ENCODE results near the gene NGLY1. TPM values are rescaled to one million over a fixed set of nuclear protein-coding genes. Genes with fewer than 3 reads are reported as not detected.
A peak's percentile ranks its signal among the peaks of the same experiment; 100 is the strongest.

NGLY1 gene
- total and polyA plus RNA-seq, 2 of the 8 experiments (the other 6 are each of a cell fraction or from before 2014, with no cell fraction given), result 3.1 to 24.8 TPM

- no peak for TF ChIP-seq ATF2 (IDR thresholded peaks at IDR 0.05; ENCODE audit: low read length)
- no peak for TF ChIP-seq MAFK (IDR thresholded peaks at IDR 0.05; ENCODE audit: low read depth, low read length)
- TF ChIP-seq RAD21 (IDR thresholded peaks at IDR 0.05 in 1 of 2, conservative IDR thresholded peaks at IDR 0.05 in 1 of 2; ENCODE audit: low read depth in 2 of 2, low read length in 2 of 2), result no peak
- no peak for TF ChIP-seq SIX5 (IDR thresholded peaks at IDR 0.05; ENCODE audit: low read depth, low read length)
- no peak for TF ChIP-seq JUND (IDR thresholded peaks at IDR 0.05; ENCODE audit: low read length)
- TF ChIP-seq CEBPB (IDR thresholded peaks at IDR 0.05; ENCODE audit: low read depth, low read length), result peak; percentile 91
- TF ChIP-seq BACH1 (IDR thresholded peaks at IDR 0.05; ENCODE audit: low read length), result no peak
- TF ChIP-seq CTBP2 (IDR thresholded peaks at IDR 0.05; ENCODE audit: borderline replicate concordance, insufficient read depth, insufficient read length, low read length), result no peak
- TF ChIP-seq CBX8 (IDR thresholded peaks at IDR 0.05; ENCODE audit: borderline replicate concordance, low read depth, low read length), result no peak
- no peak for TF ChIP-seq SRF (IDR thresholded peaks at IDR 0.05; ENCODE audit: low read depth, low read length)
- no peak for TF ChIP-seq JUN (IDR thresholded peaks at IDR 0.05; ENCODE audit: low read depth, low read length)
- no peak for TF ChIP-seq EZH2 (IDR thresholded peaks at IDR 0.05; ENCODE audit: low read depth, low read length, severe bottlenecking)
- TF ChIP-seq MAX (IDR thresholded peaks at IDR 0.05), result peak; percentile 96
- TF ChIP-seq RXRA (IDR thresholded peaks at IDR 0.05; ENCODE audit: insufficient read depth, low read depth, low read length), result no peak
- TF ChIP-seq HDAC6 (IDR thresholded peaks at IDR 0.05; ENCODE audit: low read depth, low read length), result no peak
Measured at GRCh38 chr3:25783661-25784512, 644 bp upstream of the NGLY1 start (continued).
